HFF-Myc (cell line): ENCODE results near the gene MUCL3.

Experiments
- DNase-seq: peaks from one replicate; pipeline ENCODE4 v3.0.0-alpha.2; 2011; ENCODE audit warnings: low read depth; ENCODE audit errors: extremely low read depth
- H3K4me3 ChIP-seq: replicated peaks from 2 replicates; pipeline ENCODE4 v1.5.1; 2011; ENCODE audit warnings: low read depth, mild to moderate bottlenecking, control low read depth, low read length
- TF ChIP-seq, protein P1 (sequence below): IDR thresholded peaks from 2 replicates; pipeline ENCODE4 v1.5.1; 2012; ENCODE audit warnings: mild to moderate bottlenecking, low read depth, low read length, control low read depth; ENCODE audit errors: missing control alignments

MUCL3 gene

DNA sequence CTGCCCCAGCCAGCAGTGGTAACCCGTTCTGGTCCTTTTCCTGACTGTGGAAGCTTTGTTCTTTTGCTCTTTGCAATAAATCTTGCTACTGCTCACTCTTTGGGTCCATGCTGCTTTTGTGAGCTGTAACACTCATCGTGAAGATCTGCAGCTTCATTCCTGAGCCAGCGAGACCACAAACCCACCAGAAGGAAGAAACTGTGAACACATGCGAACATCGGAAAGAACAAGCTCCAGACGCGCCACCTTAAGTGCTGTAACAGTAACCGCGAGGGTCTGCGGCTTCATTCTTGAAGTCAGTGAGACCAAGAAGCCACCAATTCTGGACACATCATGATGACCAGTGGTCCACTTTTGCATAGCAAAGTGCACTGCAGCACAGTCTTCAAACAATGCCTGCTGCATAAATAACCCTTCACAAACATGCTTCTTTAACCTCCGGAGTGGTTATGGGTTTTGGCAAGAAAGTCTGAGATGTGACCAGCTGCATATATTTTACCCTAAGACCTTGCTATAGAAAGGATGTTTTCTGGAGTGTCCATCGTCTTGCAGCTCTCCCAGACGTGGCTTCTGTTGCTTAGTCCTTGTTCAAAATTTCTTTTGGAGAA, 60.6 kb downstream of the MUCL3 start:
- DNase-seq = no peak
- TF ChIP-seq, protein P1, sequence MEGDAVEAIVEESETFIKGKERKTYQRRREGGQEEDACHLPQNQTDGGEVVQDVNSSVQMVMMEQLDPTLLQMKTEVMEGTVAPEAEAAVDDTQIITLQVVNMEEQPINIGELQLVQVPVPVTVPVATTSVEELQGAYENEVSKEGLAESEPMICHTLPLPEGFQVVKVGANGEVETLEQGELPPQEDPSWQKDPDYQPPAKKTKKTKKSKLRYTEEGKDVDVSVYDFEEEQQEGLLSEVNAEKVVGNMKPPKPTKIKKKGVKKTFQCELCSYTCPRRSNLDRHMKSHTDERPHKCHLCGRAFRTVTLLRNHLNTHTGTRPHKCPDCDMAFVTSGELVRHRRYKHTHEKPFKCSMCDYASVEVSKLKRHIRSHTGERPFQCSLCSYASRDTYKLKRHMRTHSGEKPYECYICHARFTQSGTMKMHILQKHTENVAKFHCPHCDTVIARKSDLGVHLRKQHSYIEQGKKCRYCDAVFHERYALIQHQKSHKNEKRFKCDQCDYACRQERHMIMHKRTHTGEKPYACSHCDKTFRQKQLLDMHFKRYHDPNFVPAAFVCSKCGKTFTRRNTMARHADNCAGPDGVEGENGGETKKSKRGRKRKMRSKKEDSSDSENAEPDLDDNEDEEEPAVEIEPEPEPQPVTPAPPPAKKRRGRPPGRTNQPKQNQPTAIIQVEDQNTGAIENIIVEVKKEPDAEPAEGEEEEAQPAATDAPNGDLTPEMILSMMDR = no peak
- H3K4me3 ChIP-seq = no peak overlapping the region

DNA sequence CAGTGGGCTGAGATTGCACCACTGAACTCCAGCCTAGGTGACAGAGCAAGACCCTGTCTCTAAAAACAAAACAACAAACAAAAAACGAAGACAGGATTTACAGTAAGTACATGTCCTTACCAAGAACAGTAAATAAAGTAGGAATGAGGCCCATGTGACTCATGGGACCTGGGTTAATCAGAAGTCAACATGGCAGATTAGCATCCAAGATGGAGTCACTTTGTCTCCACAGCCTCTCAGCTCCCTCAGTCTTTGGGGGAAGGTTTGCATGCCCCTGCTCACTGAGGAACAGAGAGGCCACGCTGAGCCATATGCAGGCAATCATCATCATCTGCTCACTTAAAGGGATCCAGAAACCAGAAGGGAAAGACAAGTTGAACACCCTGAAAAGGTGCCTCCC, 61.7 kb downstream of the MUCL3 start:
- TF ChIP-seq, protein P1 = no peak
- no peak overlapping the region for H3K4me3 ChIP-seq

More for the DNA sequence above, 61.7 kb downstream of the MUCL3 start:
- DNase-seq = no peak
